HepG2 (cell line): ENCODE data around the gene TNP2. TPM values are rescaled to one million over a fixed set of nuclear protein-coding genes. Genes with fewer than 3 reads are reported as not detected.

Experiments used
- E2F5 ChIP-seq: sonication (generic); formaldehyde crosslinking; conservative IDR thresholded peaks from 2 replicates; pipeline ENCODE4 v1.4.0; 2020; ENCODE audit warnings: missing genetic modification reagents
- KLF9 ChIP-seq: IDR thresholded peaks from 2 replicates; pipeline ENCODE4 v1.6.1; 2016; ENCODE audit warnings: low read depth
- MAFG ChIP-seq: sonication (generic); formaldehyde crosslinking; IDR thresholded peaks from 2 replicates; pipeline ENCODE4 v1.5.1; 2020; ENCODE audit warnings: mild to moderate bottlenecking, missing genetic modification reagents
- NFKBIZ ChIP-seq: IDR thresholded peaks from 2 replicates; pipeline ENCODE4 v1.6.1; 2018; ENCODE audit warnings: missing genetic modification reagents, missing compliant biosample characterization
- NKX3-1 ChIP-seq: sonication (generic); formaldehyde crosslinking; IDR thresholded peaks from 2 replicates; pipeline ENCODE4 v1.5.0; 2020; ENCODE audit warnings: missing genetic modification reagents
- NR1H2 ChIP-seq: sonication (generic); formaldehyde crosslinking; IDR thresholded peaks from 2 replicates; pipeline ENCODE4 v1.8.1; 2022; ENCODE audit warnings: low read depth, missing genetic modification reagents, borderline replicate concordance
- NR2F1 ChIP-seq, 2 experiments: fragments of 450-650 bp in 1 of 2; formaldehyde crosslinking in 1 of 2; IDR thresholded peaks; 2 replicates each; pipeline versions ENCODE4 v1.5.0 to v1.6.1; 2016 to 2020; ENCODE audit warnings: mild to moderate bottlenecking in 1 of 2, missing compliant biosample characterization in 1 of 2, missing genetic modification reagents in 1 of 2, moderate library complexity in 1 of 2
- RBFOX2 ChIP-seq: fragments of 200-400 bp; formaldehyde crosslinking; IDR thresholded peaks from 2 replicates; pipeline ENCODE4 v1.6.1; 2017; ENCODE audit warnings: low read depth, mild to moderate bottlenecking, low read length
- SPEN ChIP-seq: sonication (generic); formaldehyde crosslinking; IDR thresholded peaks from 2 replicates; pipeline ENCODE4 v1.5.1; 2020; ENCODE audit warnings: low read depth, mild to moderate bottlenecking, missing genetic modification reagents
- SYNCRIP ChIP-seq: fragments of 200-400 bp; formaldehyde crosslinking; IDR thresholded peaks from 2 replicates; pipeline ENCODE4 v1.6.1; 2018; ENCODE audit warnings: mild to moderate bottlenecking, low read depth, low read length; ENCODE audit not compliant: insufficient read depth
- TOE1 ChIP-seq: sonication (generic); formaldehyde crosslinking; IDR thresholded peaks from 2 replicates; pipeline ENCODE4 v1.4.0; 2020; ENCODE audit warnings: mild to moderate bottlenecking, missing genetic modification reagents
- ZNF318 ChIP-seq: sonication (generic); formaldehyde crosslinking; IDR thresholded peaks from 2 replicates; pipeline ENCODE4 v1.4.0; 2020; ENCODE audit warnings: mild to moderate bottlenecking, missing genetic modification reagents
- ZNF367 ChIP-seq: sonication (generic); formaldehyde crosslinking; IDR thresholded peaks from 2 replicates; pipeline ENCODE4 v1.4.0; 2020; ENCODE audit warnings: missing genetic modification reagents, borderline replicate concordance
- ZNF564 ChIP-seq: sonication (generic); formaldehyde crosslinking; IDR thresholded peaks from 2 replicates; pipeline ENCODE4 v1.8.1; 2023; ENCODE audit warnings: mild to moderate bottlenecking, missing genetic modification reagents
- ZNF614 ChIP-seq: IDR thresholded peaks from 2 replicates; pipeline ENCODE4 v1.6.1; 2018; ENCODE audit warnings: missing biosample characterization, missing genetic modification reagents, inconsistent platforms, borderline replicate concordance
- ZNF644 ChIP-seq: IDR thresholded peaks from 2 replicates; pipeline ENCODE4 v1.6.1; 2016; ENCODE audit warnings: low read depth
- ZNF891 ChIP-seq: sonication (generic); formaldehyde crosslinking; IDR thresholded peaks from 2 replicates; pipeline ENCODE4 v1.5.0; 2020; ENCODE audit warnings: mild to moderate bottlenecking, missing genetic modification reagents
- ZXDC ChIP-seq: sonication (generic); formaldehyde crosslinking; IDR thresholded peaks from 2 replicates; pipeline ENCODE4 v1.5.0; 2020; ENCODE audit warnings: mild to moderate bottlenecking, missing genetic modification reagents
- polyA plus RNA-seq, 8 experiments: library from polyadenylated mRNA; depleted of rRNA in 3 of 8; stranded (reverse) in 7 of 8; unstranded in 1 of 8; fragments of >200 nt; fragmentation: Illumina TruSeq in 4 of 8; extraction: Trizol in 4 of 8; gene quantifications; 2 replicates each; pipeline versions ENCODE4 v1.2.1 to v1.2.3, GENCODE V29; 2011 to 2016; ENCODE audit warnings: low read depth in 4 of 8, missing spikeins in 1 of 8, mixed read lengths in 1 of 8; ENCODE audit not compliant: insufficient read depth in 1 of 8
- total RNA-seq, 5 experiments: library from RNA; depleted of rRNA; stranded (reverse); fragments of >200 nt; fragmentation: Illumina TruSeq; extraction: Trizol; gene quantifications; 2 replicates each; pipeline ENCODE4 v1.2.3, GENCODE V29; 2016; ENCODE audit warnings: low read depth in 1 of 5

Gene TNP2
- total and polyA plus RNA-seq, 2 of the 13 experiments (the other 11 are each of a cell fraction or from before 2014, with no cell fraction given) = not detected

- TF ChIP-seq ZNF318 (CRISPR knock-in tag) = no peak
- no peak for TF ChIP-seq KLF9 (CRISPR knock-in tag)
- TF ChIP-seq TOE1 (CRISPR knock-in tag) = no peak
- no peak for TF ChIP-seq NFKBIZ (CRISPR knock-in tag)
- no peak for TF ChIP-seq ZNF367 (CRISPR knock-in tag)
- no peak for TF ChIP-seq NR1H2 (CRISPR knock-in tag)
- 0 out of 2 replicates have a peak, but pooled peaks have one; percentile 38 for TF ChIP-seq ZXDC (CRISPR knock-in tag)
- no peak for TF ChIP-seq SYNCRIP
- no peak for TF ChIP-seq ZNF644 (CRISPR knock-in tag)
- peak; percentile 67 for TF ChIP-seq SPEN (CRISPR knock-in tag)
- no peak for TF ChIP-seq RBFOX2
- peak; percentile 40; the same call in 1 of the 2 replicates for TF ChIP-seq ZNF614
- TF ChIP-seq NKX3-1 (CRISPR knock-in tag) = peak; percentile 75; the same call in 1 of the 2 replicates
- no peak for TF ChIP-seq ZNF891
- TF ChIP-seq NR2F1 (CRISPR knock-in tag; IDR thresholded peaks at IDR 0.05) = peak in 1 of 2 experiments; percentile 29; a peak in 1 of 4 replicates
- no peak for TF ChIP-seq ZNF564 (CRISPR knock-in tag)
- TF ChIP-seq E2F5 (CRISPR knock-in tag) = no peak
- TF ChIP-seq MAFG (CRISPR knock-in tag) = no peak
These were observed 44.8 kb downstream of the TNP2 start (continued) for GRCh38 chr16:11224096-11224893.
